ENCODE measurements around the gene TOLLIP.
"Not testable (repeated sequence)": the region's sequence is repeated elsewhere in the genome, so short reads cannot be mapped to it uniquely, and the experiment has no call there.

The TOLLIP gene

GRCh38 chr11:1251236-1251770 lies 58.1 kb downstream of the TOLLIP start:
- no peaks in the 10 kb centered on the region for H3K36me3 ChIP-seq (ENCODE audit: control insufficient read depth in 4 of 4, insufficient read depth in 4 of 4, low read length in 3 of 4)
- H3K27ac ChIP-seq (ENCODE audit: insufficient read depth in 1 of 2, low read depth in 1 of 2, low read length in 2 of 2, poor library complexity in 1 of 2, severe bottlenecking in 2 of 2): no peak overlapping the region
- no peaks in the 10 kb centered on the region for H3K27me3 ChIP-seq (replicated peaks in 2 of 5; ENCODE audit: control insufficient read depth in 4 of 5, insufficient read depth in 5 of 5, low read length in 4 of 5)
- no peak for DNase-seq
- ChIA-PET POLR2A (no interaction called here), CTCF (no interaction called here)
- no peaks in the 10 kb centered on the region for H3K4me1 ChIP-seq (ENCODE audit: control extremely low read depth in 1 of 4, control insufficient read depth in 4 of 4, insufficient read depth in 4 of 4, low read length in 3 of 4)
- H3K4me3 ChIP-seq (ENCODE audit: control insufficient read depth in 1 of 7, extremely low read depth in 1 of 7, insufficient read depth in 4 of 7, low read depth in 2 of 7, low read length in 6 of 7): no peak overlapping the region
- H3K9me3 ChIP-seq (ENCODE audit: control extremely low read depth in 1 of 5, control insufficient read depth in 4 of 5, insufficient read depth in 2 of 5, low read depth in 1 of 5, low read length in 4 of 5): peaks cover 0 to 15% (median 0%) of the 10 kb centered on the region in 5 experiments
- WGBS (ENCODE audit: insufficient coverage): 98% methylated on average over 11 of the region's 16 CpGs

GRCh38 chr11:1250411-1250810 lies 59.0 kb downstream of the TOLLIP start:
- DNase-seq; H3K27me3 ChIP-seq (replicated peaks in 2 of 5; ENCODE audit: control insufficient read depth in 4 of 5, insufficient read depth in 5 of 5, low read length in 4 of 5); POLR2A ChIA-PET; H3K4me1 ChIP-seq (ENCODE audit: control extremely low read depth in 1 of 4, control insufficient read depth in 4 of 4, insufficient read depth in 4 of 4, low read length in 3 of 4); CTCF ChIA-PET; H3K4me3 ChIP-seq (ENCODE audit: control insufficient read depth in 1 of 7, extremely low read depth in 1 of 7, insufficient read depth in 4 of 7, low read depth in 2 of 7, low read length in 6 of 7); H3K27ac ChIP-seq (ENCODE audit: insufficient read depth in 1 of 2, low read depth in 1 of 2, low read length in 2 of 2, poor library complexity in 1 of 2, severe bottlenecking in 2 of 2); H3K36me3 ChIP-seq (ENCODE audit: control insufficient read depth in 4 of 4, insufficient read depth in 4 of 4, low read length in 3 of 4): not testable (repeated sequence)
- H3K9me3 ChIP-seq (ENCODE audit: control extremely low read depth in 1 of 5, control insufficient read depth in 4 of 5, insufficient read depth in 2 of 5, low read depth in 1 of 5, low read length in 4 of 5): peaks cover 0 to 15% (median 0%) of the 10 kb centered on the region in 5 experiments
- no CpG with 5 or more reads among the region's 12 CpGs for WGBS (ENCODE audit: insufficient coverage)

GRCh38 chr11:1248951-1249350 lies 60.5 kb downstream of the TOLLIP start:
- no CpG with 5 or more reads among the region's 18 CpGs for WGBS (ENCODE audit: insufficient coverage)
- peaks cover 0 to 18% (median 0%) of the 10 kb centered on the region in 5 experiments for H3K9me3 ChIP-seq (ENCODE audit: control extremely low read depth in 1 of 5, control insufficient read depth in 4 of 5, insufficient read depth in 2 of 5, low read depth in 1 of 5, low read length in 4 of 5)
- not testable (repeated sequence) for DNase-seq

GRCh38 chr11:1247026-1247425 lies 62.4 kb downstream of the TOLLIP start:
- 92% methylated on average over 8 of the region's 14 CpGs for WGBS (ENCODE audit: insufficient coverage)
- CTCF ChIA-PET: not testable (repeated sequence)

More at GRCh38 chr11:1248951-1249350, 60.5 kb downstream of the TOLLIP start:
- H3K27me3 ChIP-seq (replicated peaks in 2 of 5; ENCODE audit: control insufficient read depth in 4 of 5, insufficient read depth in 5 of 5, low read length in 4 of 5); POLR2A ChIA-PET; H3K36me3 ChIP-seq (ENCODE audit: control insufficient read depth in 4 of 4, insufficient read depth in 4 of 4, low read length in 3 of 4); H3K4me3 ChIP-seq (ENCODE audit: control insufficient read depth in 1 of 7, extremely low read depth in 1 of 7, insufficient read depth in 4 of 7, low read depth in 2 of 7, low read length in 6 of 7); H3K4me1 ChIP-seq (ENCODE audit: control extremely low read depth in 1 of 4, control insufficient read depth in 4 of 4, insufficient read depth in 4 of 4, low read length in 3 of 4); H3K27ac ChIP-seq (ENCODE audit: insufficient read depth in 1 of 2, low read depth in 1 of 2, low read length in 2 of 2, poor library complexity in 1 of 2, severe bottlenecking in 2 of 2); CTCF ChIA-PET: not testable (repeated sequence)

GRCh38 chr11:1246301-1246700 lies 63.1 kb downstream of the TOLLIP start:
- DNase-seq; H3K27me3 ChIP-seq (replicated peaks in 2 of 5; ENCODE audit: control insufficient read depth in 4 of 5, insufficient read depth in 5 of 5, low read length in 4 of 5); H3K36me3 ChIP-seq (ENCODE audit: control insufficient read depth in 4 of 4, insufficient read depth in 4 of 4, low read length in 3 of 4); H3K27ac ChIP-seq (ENCODE audit: insufficient read depth in 1 of 2, low read depth in 1 of 2, low read length in 2 of 2, poor library complexity in 1 of 2, severe bottlenecking in 2 of 2); H3K4me3 ChIP-seq (ENCODE audit: control insufficient read depth in 1 of 7, extremely low read depth in 1 of 7, insufficient read depth in 4 of 7, low read depth in 2 of 7, low read length in 6 of 7); CTCF ChIA-PET; H3K4me1 ChIP-seq (ENCODE audit: control extremely low read depth in 1 of 4, control insufficient read depth in 4 of 4, insufficient read depth in 4 of 4, low read length in 3 of 4); POLR2A ChIA-PET: not testable (repeated sequence)
- H3K9me3 ChIP-seq (ENCODE audit: control extremely low read depth in 1 of 5, control insufficient read depth in 4 of 5, insufficient read depth in 2 of 5, low read depth in 1 of 5, low read length in 4 of 5): peaks cover 0 to 13% (median 0%) of the 10 kb centered on the region in 5 experiments
- 100% methylated on average over 7 of the region's 14 CpGs for WGBS (ENCODE audit: insufficient coverage)

More at GRCh38 chr11:1247026-1247425, 62.4 kb downstream of the TOLLIP start:
- H3K4me1 ChIP-seq (ENCODE audit: control extremely low read depth in 1 of 4, control insufficient read depth in 4 of 4, insufficient read depth in 4 of 4, low read length in 3 of 4); DNase-seq; H3K36me3 ChIP-seq (ENCODE audit: control insufficient read depth in 4 of 4, insufficient read depth in 4 of 4, low read length in 3 of 4); H3K4me3 ChIP-seq (ENCODE audit: control insufficient read depth in 1 of 7, extremely low read depth in 1 of 7, insufficient read depth in 4 of 7, low read depth in 2 of 7, low read length in 6 of 7); POLR2A ChIA-PET; H3K27me3 ChIP-seq (replicated peaks in 2 of 5; ENCODE audit: control insufficient read depth in 4 of 5, insufficient read depth in 5 of 5, low read length in 4 of 5); H3K27ac ChIP-seq (ENCODE audit: insufficient read depth in 1 of 2, low read depth in 1 of 2, low read length in 2 of 2, poor library complexity in 1 of 2, severe bottlenecking in 2 of 2): not testable (repeated sequence)
- H3K9me3 ChIP-seq (ENCODE audit: control extremely low read depth in 1 of 5, control insufficient read depth in 4 of 5, insufficient read depth in 2 of 5, low read depth in 1 of 5, low read length in 4 of 5): peaks cover 0 to 19% (median 0%) of the 10 kb centered on the region in 5 experiments

- WGBS (ENCODE audit: insufficient coverage): 97% methylated on average over 9 of the region's 14 CpGs
- CTCF ChIA-PET; H3K4me1 ChIP-seq (ENCODE audit: control extremely low read depth in 1 of 4, control insufficient read depth in 4 of 4, insufficient read depth in 4 of 4, low read length in 3 of 4); H3K27ac ChIP-seq (ENCODE audit: insufficient read depth in 1 of 2, low read depth in 1 of 2, low read length in 2 of 2, poor library complexity in 1 of 2, severe bottlenecking in 2 of 2); H3K27me3 ChIP-seq (replicated peaks in 2 of 5; ENCODE audit: control insufficient read depth in 4 of 5, insufficient read depth in 5 of 5, low read length in 4 of 5); H3K36me3 ChIP-seq (ENCODE audit: control insufficient read depth in 4 of 4, insufficient read depth in 4 of 4, low read length in 3 of 4); H3K4me3 ChIP-seq (ENCODE audit: control insufficient read depth in 1 of 7, extremely low read depth in 1 of 7, insufficient read depth in 4 of 7, low read depth in 2 of 7, low read length in 6 of 7); DNase-seq; POLR2A ChIA-PET: not testable (repeated sequence)
- peaks cover 0 to 19% (median 0%) of the 10 kb centered on the region in 5 experiments for H3K9me3 ChIP-seq (ENCODE audit: control extremely low read depth in 1 of 5, control insufficient read depth in 4 of 5, insufficient read depth in 2 of 5, low read depth in 1 of 5, low read length in 4 of 5)
Observed at GRCh38 chr11:1245717-1246116, 63.7 kb downstream of the TOLLIP start.

GRCh38 chr11:1244557-1244956 lies 64.9 kb downstream of the TOLLIP start:
- H3K4me1 ChIP-seq (ENCODE audit: control extremely low read depth in 1 of 4, control insufficient read depth in 4 of 4, insufficient read depth in 4 of 4, low read length in 3 of 4); H3K36me3 ChIP-seq (ENCODE audit: control insufficient read depth in 4 of 4, insufficient read depth in 4 of 4, low read length in 3 of 4); H3K27ac ChIP-seq (ENCODE audit: insufficient read depth in 1 of 2, low read depth in 1 of 2, low read length in 2 of 2, poor library complexity in 1 of 2, severe bottlenecking in 2 of 2); H3K4me3 ChIP-seq (ENCODE audit: control insufficient read depth in 1 of 7, extremely low read depth in 1 of 7, insufficient read depth in 4 of 7, low read depth in 2 of 7, low read length in 6 of 7); CTCF ChIA-PET; H3K27me3 ChIP-seq (replicated peaks in 2 of 5; ENCODE audit: control insufficient read depth in 4 of 5, insufficient read depth in 5 of 5, low read length in 4 of 5); POLR2A ChIA-PET; DNase-seq: not testable (repeated sequence)
- no CpG with 5 or more reads among the region's 9 CpGs for WGBS (ENCODE audit: insufficient coverage)
- peaks cover 0 to 22% (median 0%) of the 10 kb centered on the region in 5 experiments for H3K9me3 ChIP-seq (ENCODE audit: control extremely low read depth in 1 of 5, control insufficient read depth in 4 of 5, insufficient read depth in 2 of 5, low read depth in 1 of 5, low read length in 4 of 5)
